ENCODE results near the gene PDE4B. TPM values are rescaled to one million over a fixed set of nuclear protein-coding genes. Genes with fewer than 3 reads are reported as not detected.
A peak's percentile ranks its signal among the peaks of the same experiment; 100 is the strongest.

PDE4B gene
- total RNA-seq, 4 donors from 2014 or later, result 11.2 to 49.5 (median 26.3) TPM

- TF ChIP-seq, protein P1, sequence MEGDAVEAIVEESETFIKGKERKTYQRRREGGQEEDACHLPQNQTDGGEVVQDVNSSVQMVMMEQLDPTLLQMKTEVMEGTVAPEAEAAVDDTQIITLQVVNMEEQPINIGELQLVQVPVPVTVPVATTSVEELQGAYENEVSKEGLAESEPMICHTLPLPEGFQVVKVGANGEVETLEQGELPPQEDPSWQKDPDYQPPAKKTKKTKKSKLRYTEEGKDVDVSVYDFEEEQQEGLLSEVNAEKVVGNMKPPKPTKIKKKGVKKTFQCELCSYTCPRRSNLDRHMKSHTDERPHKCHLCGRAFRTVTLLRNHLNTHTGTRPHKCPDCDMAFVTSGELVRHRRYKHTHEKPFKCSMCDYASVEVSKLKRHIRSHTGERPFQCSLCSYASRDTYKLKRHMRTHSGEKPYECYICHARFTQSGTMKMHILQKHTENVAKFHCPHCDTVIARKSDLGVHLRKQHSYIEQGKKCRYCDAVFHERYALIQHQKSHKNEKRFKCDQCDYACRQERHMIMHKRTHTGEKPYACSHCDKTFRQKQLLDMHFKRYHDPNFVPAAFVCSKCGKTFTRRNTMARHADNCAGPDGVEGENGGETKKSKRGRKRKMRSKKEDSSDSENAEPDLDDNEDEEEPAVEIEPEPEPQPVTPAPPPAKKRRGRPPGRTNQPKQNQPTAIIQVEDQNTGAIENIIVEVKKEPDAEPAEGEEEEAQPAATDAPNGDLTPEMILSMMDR (IDR thresholded peaks at IDR 0.05), result no peak
- DNase-seq (ENCODE audit: low spot score) (no peak), ATAC-seq (ENCODE audit: low FRiP score) (no peak)
Observed at GRCh38 chr1:66281808-66282207, 489.1 kb downstream of the PDE4B start.

DNA sequence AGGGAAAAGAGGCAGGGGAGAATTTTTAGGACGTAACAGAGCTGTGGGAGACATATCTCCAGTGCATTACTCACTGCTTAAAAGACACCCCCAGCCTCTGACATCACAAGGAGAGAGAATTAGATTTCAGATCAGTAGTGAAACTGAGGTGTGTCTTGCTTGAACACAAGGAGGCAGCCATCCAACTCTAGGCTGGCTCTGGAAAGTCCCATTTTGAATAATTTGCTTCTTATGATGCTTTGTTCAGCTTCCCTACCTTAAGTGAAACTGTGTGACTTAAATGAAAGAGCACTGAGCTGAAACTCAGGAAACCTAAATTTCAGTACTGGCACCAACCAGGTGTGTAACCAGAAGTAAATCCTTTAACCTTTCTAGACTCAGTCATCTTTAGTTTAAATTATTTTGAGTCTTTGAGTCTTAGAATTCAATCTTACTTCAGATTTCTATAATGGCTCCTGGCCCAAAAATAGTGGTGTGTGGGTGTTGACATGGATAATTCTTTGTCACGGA is 489.7 kb downstream of the PDE4B start:
- TF ChIP-seq, protein P1 (IDR thresholded peaks at IDR 0.05), result no peak
- DNase-seq (ENCODE audit: low spot score) (no peak), ATAC-seq (ENCODE audit: low FRiP score) (peak; percentile 93)

- DNase-seq (ENCODE audit: low spot score) (no peak), ATAC-seq (ENCODE audit: low FRiP score) (no peak)
- TF ChIP-seq, protein P1 (IDR thresholded peaks at IDR 0.05), result no peak
Observed at GRCh38 chr1:66282891-66283621, 490.4 kb downstream of the PDE4B start.

GRCh38 chr1:66283622-66284041 is 490.9 kb downstream of the PDE4B start:
- TF ChIP-seq, protein P1 (IDR thresholded peaks at IDR 0.05), result no peak
- peak; percentile 54 for ATAC-seq (ENCODE audit: low FRiP score)

GRCh38 chr1:66284746-66285145 is 492.1 kb downstream of the PDE4B start:
- DNase-seq (ENCODE audit: low spot score), result no peak
- no peak for ATAC-seq (ENCODE audit: low FRiP score)
- TF ChIP-seq, protein P1 (IDR thresholded peaks at IDR 0.05), result no peak

More at GRCh38 chr1:66283622-66284041, 490.9 kb downstream of the PDE4B start:
- no peak for DNase-seq (ENCODE audit: low spot score)

DNA sequence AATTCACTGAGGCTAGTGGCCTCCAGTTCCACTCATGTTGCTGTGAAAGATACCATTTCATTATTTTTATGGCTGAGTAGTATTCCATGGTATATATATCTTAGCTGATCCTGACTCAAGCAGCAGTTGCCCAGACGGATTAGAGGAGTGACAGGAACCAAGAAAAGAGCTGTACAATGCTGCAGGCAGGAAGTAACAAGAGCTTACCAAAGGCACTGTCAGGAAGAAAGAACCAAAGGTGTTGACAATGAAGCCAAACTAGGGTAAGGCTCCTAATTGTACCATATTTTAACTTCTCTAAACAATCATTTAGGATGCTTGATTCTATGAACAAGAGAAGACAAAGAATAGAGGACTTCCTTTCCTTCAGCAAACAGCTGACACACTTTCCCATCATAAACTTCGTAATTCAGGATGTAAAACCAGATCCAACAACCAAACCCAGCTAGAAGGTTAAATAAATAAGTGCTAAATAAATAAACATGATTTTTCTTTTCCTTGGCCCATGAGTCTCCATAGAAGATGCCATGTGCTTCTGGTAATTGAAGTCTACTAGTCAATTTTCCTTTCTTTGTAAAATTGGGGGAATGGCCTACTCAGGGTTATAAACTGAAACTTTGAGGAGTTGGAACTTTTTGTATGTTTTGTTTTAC is 493.0 kb downstream of the PDE4B start:
- no peak for DNase-seq (ENCODE audit: low spot score)
- TF ChIP-seq, protein P1 (IDR thresholded peaks at IDR 0.05), result no peak
- ATAC-seq (ENCODE audit: low FRiP score), result no peak

Data from omental fat pad (tissue), 4 donors.